Kidney tubule cell (primary cell): Measurements from ENCODE around the gene DIAPH2.

Experiments
- DNase-seq: peaks from one replicate; pipeline ENCODE4 v3.0.0-alpha.2; 2018; ENCODE audit warnings: low spot score

DIAPH2 gene

GRCh38 chrX:96978906-96979305, 294.3 kb downstream of the DIAPH2 start:
- no peak for DNase-seq

GRCh38 chrX:96979766-96980165, 295.1 kb downstream of the DIAPH2 start:
- DNase-seq = no peak

GRCh38 chrX:96982161-96982560, 297.5 kb downstream of the DIAPH2 start:
- DNase-seq = no peak

GRCh38 chrX:96984538-96984937, 299.9 kb downstream of the DIAPH2 start:
- no peak for DNase-seq

GRCh38 chrX:96985046-96985445, 300.4 kb downstream of the DIAPH2 start:
- DNase-seq = no peak

GRCh38 chrX:96987228-96987627, 302.6 kb downstream of the DIAPH2 start:
- DNase-seq = no peak

- DNase-seq = no peak
Observed at GRCh38 chrX:96989830-96990571, 305.4 kb downstream of the DIAPH2 start.

- peak; percentile 54 for DNase-seq
Observed at GRCh38 chrX:96994093-96994492, 309.5 kb downstream of the DIAPH2 start.

GRCh38 chrX:96997196-96997595, 312.6 kb downstream of the DIAPH2 start:
- no peak for DNase-seq

- no peak for DNase-seq
Observed at GRCh38 chrX:97000682-97001368, 316.2 kb downstream of the DIAPH2 start.

- no peak for DNase-seq
Observed at GRCh38 chrX:97006167-97006566, 321.5 kb downstream of the DIAPH2 start.

- no peak for DNase-seq
Observed at GRCh38 chrX:97009391-97009790, 324.7 kb downstream of the DIAPH2 start.

GRCh38 chrX:97011540-97011939, 326.9 kb downstream of the DIAPH2 start:
- DNase-seq = no peak

- DNase-seq = no peak
Observed at GRCh38 chrX:97016106-97016505, 331.5 kb downstream of the DIAPH2 start.

- DNase-seq = no peak
Observed at GRCh38 chrX:97021680-97022079, 337.0 kb downstream of the DIAPH2 start.

GRCh38 chrX:97026406-97026805, 341.8 kb downstream of the DIAPH2 start:
- peak; percentile 16 for DNase-seq

GRCh38 chrX:97027384-97027922, 342.8 kb downstream of the DIAPH2 start:
- no peak for DNase-seq

- DNase-seq = no peak
Observed at GRCh38 chrX:97030463-97030862, 345.8 kb downstream of the DIAPH2 start.

- DNase-seq = no peak
Observed at GRCh38 chrX:97030947-97031346, 346.3 kb downstream of the DIAPH2 start.

- peak; percentile 37 for DNase-seq
Observed at GRCh38 chrX:97039363-97040029, 354.9 kb downstream of the DIAPH2 start.

- DNase-seq = no peak
Observed at GRCh38 chrX:97045470-97045869, 360.8 kb downstream of the DIAPH2 start.

GRCh38 chrX:97046867-97047266, 362.2 kb downstream of the DIAPH2 start:
- no peak for DNase-seq

GRCh38 chrX:97050392-97050791, 365.8 kb downstream of the DIAPH2 start:
- no peak for DNase-seq
